ENCODE measurements around the gene ZBTB7A.

Gene ZBTB7A

GRCh38 chr19:4088975-4089374, 22.3 kb upstream of the ZBTB7A start:
- Histone ChIP-seq H3K27me3 (ENCODE audit: control insufficient read depth in 3 of 3, insufficient read depth in 3 of 3, low read depth in 1 of 3, low read length in 3 of 3) (no peaks in the 10 kb centered on the region), H2BK5ac (ENCODE audit: low read length) (no peak overlapping the region), H4K91ac (ENCODE audit: low read depth, low read length, poor library complexity) (no peak overlapping the region), H4K8ac (ENCODE audit: low read depth, low read length) (no peak overlapping the region), H3K36me3 (replicated peaks in 1 of 2; ENCODE audit: control insufficient read depth in 2 of 2, insufficient read depth in 2 of 2, low read length in 2 of 2) (peaks cover 14 to 43% of the 10 kb centered on the region in 2 donors), H3K4ac (ENCODE audit: low read length) (no peak overlapping the region), H3K4me1 (ENCODE audit: control insufficient read depth in 2 of 2, insufficient read depth in 1 of 2, low read depth in 1 of 2, low read length in 2 of 2) (no peaks in the 10 kb centered on the region), H3K9me3 (replicated peaks in 1 of 2; ENCODE audit: control insufficient read depth in 2 of 2, insufficient read depth in 1 of 2, low read depth in 1 of 2, low read length in 2 of 2) (no peaks in the 10 kb centered on the region), H3K79me1 (ENCODE audit: low read depth, low read length) (no peaks in the 10 kb centered on the region), H3K4me3 (ENCODE audit: low read length in 2 of 2) (no peak overlapping the region), H2AFZ (ENCODE audit: low read length) (no peak overlapping the region), H3K18ac (ENCODE audit: low read length) (no peak overlapping the region), H2BK15ac (ENCODE audit: low read length) (no peak overlapping the region), H2BK120ac (ENCODE audit: low read depth, low read length) (no peak overlapping the region), H3K14ac (ENCODE audit: low read length) (no peak overlapping the region), H2BK12ac (ENCODE audit: low read length) (no peak overlapping the region), H3K23ac (ENCODE audit: low read depth, low read length, poor library complexity) (no peak overlapping the region), H3K9ac (ENCODE audit: low read depth, low read length, poor library complexity) (no peak overlapping the region), H2AK5ac (ENCODE audit: low read depth, low read length) (no peak overlapping the region), H3K27ac (replicated peaks; ENCODE audit: low read length) (no peak overlapping the region), H3K4me2 (ENCODE audit: insufficient read depth, low read length, poor library complexity, severe bottlenecking) (no peak overlapping the region)
- no CpG with 5 or more reads among the region's 2 CpGs for WGBS, 2 donors (ENCODE audit: extremely low coverage in 2 of 2, insufficient read length in 2 of 2, insufficient replicate concordance in 1 of 2)
- DNase-seq (ENCODE audit: low spot score): no peak

GRCh38 chr19:4087787-4088679, 21.3 kb upstream of the ZBTB7A start:
- H3K36me3 ChIP-seq (replicated peaks in 1 of 2; ENCODE audit: control insufficient read depth in 2 of 2, insufficient read depth in 2 of 2, low read length in 2 of 2): peaks cover 12 to 36% of the 10 kb centered on the region in 2 donors
- no peak overlapping the region for H3K4me2 ChIP-seq (ENCODE audit: insufficient read depth, low read length, poor library complexity, severe bottlenecking)
- H2BK15ac ChIP-seq (ENCODE audit: low read length): no peak overlapping the region
- peak overlapping the region; percentile 34 for H3K23ac ChIP-seq (ENCODE audit: low read depth, low read length, poor library complexity)
- no peak overlapping the region for H4K91ac ChIP-seq (ENCODE audit: low read depth, low read length, poor library complexity)
- H3K79me1 ChIP-seq (ENCODE audit: low read depth, low read length): no peaks in the 10 kb centered on the region
- no peak overlapping the region for H2AFZ ChIP-seq (ENCODE audit: low read length)
- no peaks in the 10 kb centered on the region for H3K4me1 ChIP-seq (ENCODE audit: control insufficient read depth in 2 of 2, insufficient read depth in 1 of 2, low read depth in 1 of 2, low read length in 2 of 2)
- H4K8ac ChIP-seq (ENCODE audit: low read depth, low read length): no peak overlapping the region
- no CpG with 5 or more reads among the region's 31 CpGs for WGBS, 2 donors (ENCODE audit: extremely low coverage in 2 of 2, insufficient read length in 2 of 2, insufficient replicate concordance in 1 of 2)
- peak overlapping the region; percentile 12 for H3K9ac ChIP-seq (ENCODE audit: low read depth, low read length, poor library complexity)
- H3K14ac ChIP-seq (ENCODE audit: low read length): no peak overlapping the region
- peak overlapping the region; percentile 89 for H3K18ac ChIP-seq (ENCODE audit: low read length)
- H3K4ac ChIP-seq (ENCODE audit: low read length): no peak overlapping the region
- no peak overlapping the region for H2BK5ac ChIP-seq (ENCODE audit: low read length)
- no peak overlapping the region for H2AK5ac ChIP-seq (ENCODE audit: low read depth, low read length)
- H3K27me3 ChIP-seq (ENCODE audit: control insufficient read depth in 3 of 3, insufficient read depth in 3 of 3, low read depth in 1 of 3, low read length in 3 of 3): no peaks in the 10 kb centered on the region
- DNase-seq (ENCODE audit: low spot score): no peak
- H2BK12ac ChIP-seq (ENCODE audit: low read length): no peak overlapping the region
- no peak overlapping the region for H3K27ac ChIP-seq (replicated peaks; ENCODE audit: low read length)
- peak overlapping the region in 1 of 2 donors; percentile 46 for H3K4me3 ChIP-seq (ENCODE audit: low read length in 2 of 2)
- H3K9me3 ChIP-seq (replicated peaks in 1 of 2; ENCODE audit: control insufficient read depth in 2 of 2, insufficient read depth in 1 of 2, low read depth in 1 of 2, low read length in 2 of 2): no peaks in the 10 kb centered on the region
- H2BK120ac ChIP-seq (ENCODE audit: low read depth, low read length): no peak overlapping the region

DNA sequence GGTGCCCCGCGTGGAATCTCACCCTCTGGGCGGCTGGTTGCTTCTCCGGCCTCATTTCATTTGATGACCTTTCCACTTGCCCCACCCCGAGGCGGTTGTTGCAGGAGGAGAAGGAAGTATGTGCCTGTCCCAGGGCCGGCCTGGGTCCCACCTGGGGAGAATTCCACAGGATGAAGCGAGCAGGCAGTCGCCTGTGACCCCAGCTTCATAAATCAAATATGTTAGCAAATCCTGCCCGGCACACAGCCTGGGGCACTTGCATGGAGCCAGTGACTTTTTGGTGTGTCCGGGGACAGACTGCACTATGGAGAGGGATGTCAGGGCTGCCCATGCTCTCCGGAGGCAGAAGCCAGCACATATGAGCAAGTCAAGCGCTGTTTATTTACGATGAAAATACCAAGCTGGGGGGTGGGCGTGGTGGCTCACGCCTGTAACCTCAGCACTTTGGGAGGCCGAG, 19.7 kb upstream of the ZBTB7A start:
- Histone ChIP-seq H2BK15ac (ENCODE audit: low read length) (no peak overlapping the region), H3K23ac (ENCODE audit: low read depth, low read length, poor library complexity) (peak overlapping the region; percentile 43), H3K9me3 (replicated peaks in 1 of 2; ENCODE audit: control insufficient read depth in 2 of 2, insufficient read depth in 1 of 2, low read depth in 1 of 2, low read length in 2 of 2) (no peaks in the 10 kb centered on the region), H3K36me3 (replicated peaks in 1 of 2; ENCODE audit: control insufficient read depth in 2 of 2, insufficient read depth in 2 of 2, low read length in 2 of 2) (peaks cover 8 to 23% of the 10 kb centered on the region in 2 donors), H3K4me2 (ENCODE audit: insufficient read depth, low read length, poor library complexity, severe bottlenecking) (no peak overlapping the region), H3K79me1 (ENCODE audit: low read depth, low read length) (no peaks in the 10 kb centered on the region), H2BK12ac (ENCODE audit: low read length) (no peak overlapping the region), H2BK120ac (ENCODE audit: low read depth, low read length) (no peak overlapping the region), H4K91ac (ENCODE audit: low read depth, low read length, poor library complexity) (no peak overlapping the region), H3K14ac (ENCODE audit: low read length) (peak overlapping the region; percentile 8), H3K4me1 (ENCODE audit: control insufficient read depth in 2 of 2, insufficient read depth in 1 of 2, low read depth in 1 of 2, low read length in 2 of 2) (no peaks in the 10 kb centered on the region), H3K9ac (ENCODE audit: low read depth, low read length, poor library complexity) (no peak overlapping the region), H3K4ac (ENCODE audit: low read length) (no peak overlapping the region), H4K8ac (ENCODE audit: low read depth, low read length) (no peak overlapping the region), H3K27me3 (ENCODE audit: control insufficient read depth in 3 of 3, insufficient read depth in 3 of 3, low read depth in 1 of 3, low read length in 3 of 3) (no peaks in the 10 kb centered on the region), H2AK5ac (ENCODE audit: low read depth, low read length) (peak overlapping the region; percentile 56), H3K27ac (replicated peaks; ENCODE audit: low read length) (no peak overlapping the region), H3K4me3 (ENCODE audit: low read length in 2 of 2) (no peak overlapping the region), H2AFZ (ENCODE audit: low read length) (no peak overlapping the region), H3K18ac (ENCODE audit: low read length) (peak overlapping the region; percentile 71), H2BK5ac (ENCODE audit: low read length) (no peak overlapping the region)
- WGBS, 2 donors (ENCODE audit: extremely low coverage in 2 of 2, insufficient read length in 2 of 2, insufficient replicate concordance in 1 of 2): no CpG with 5 or more reads among the region's 17 CpGs
- no peak for DNase-seq (ENCODE audit: low spot score)

- H3K4me1 ChIP-seq (ENCODE audit: control insufficient read depth in 2 of 2, insufficient read depth in 1 of 2, low read depth in 1 of 2, low read length in 2 of 2): no peaks in the 10 kb centered on the region
- H2BK15ac ChIP-seq (ENCODE audit: low read length): peak overlapping the region; percentile 37
- no CpG with 5 or more reads among the region's 8 CpGs for WGBS, 2 donors (ENCODE audit: extremely low coverage in 2 of 2, insufficient read length in 2 of 2, insufficient replicate concordance in 1 of 2)
- H3K36me3 ChIP-seq (replicated peaks in 1 of 2; ENCODE audit: control insufficient read depth in 2 of 2, insufficient read depth in 2 of 2, low read length in 2 of 2): peaks cover 2 to 7% of the 10 kb centered on the region in 2 donors
- no peak overlapping the region for H3K9ac ChIP-seq (ENCODE audit: low read depth, low read length, poor library complexity)
- no peak overlapping the region for H3K4me3 ChIP-seq (ENCODE audit: low read length in 2 of 2)
- H3K4me2 ChIP-seq (ENCODE audit: insufficient read depth, low read length, poor library complexity, severe bottlenecking): no peak overlapping the region
- H3K27ac ChIP-seq (replicated peaks; ENCODE audit: low read length): no peak overlapping the region
- no peak overlapping the region for H3K4ac ChIP-seq (ENCODE audit: low read length)
- no peaks in the 10 kb centered on the region for H3K79me1 ChIP-seq (ENCODE audit: low read depth, low read length)
- H3K9me3 ChIP-seq (replicated peaks in 1 of 2; ENCODE audit: control insufficient read depth in 2 of 2, insufficient read depth in 1 of 2, low read depth in 1 of 2, low read length in 2 of 2): no peaks in the 10 kb centered on the region
- H3K23ac ChIP-seq (ENCODE audit: low read depth, low read length, poor library complexity): peak overlapping the region; percentile 34
- no peak overlapping the region for H4K91ac ChIP-seq (ENCODE audit: low read depth, low read length, poor library complexity)
- H2BK120ac ChIP-seq (ENCODE audit: low read depth, low read length): no peak overlapping the region
- no peak for DNase-seq (ENCODE audit: low spot score)
- H4K8ac ChIP-seq (ENCODE audit: low read depth, low read length): no peak overlapping the region
- H2BK12ac ChIP-seq (ENCODE audit: low read length): no peak overlapping the region
- H3K14ac ChIP-seq (ENCODE audit: low read length): no peak overlapping the region
- H2BK5ac ChIP-seq (ENCODE audit: low read length): no peak overlapping the region
- H3K27me3 ChIP-seq (ENCODE audit: control insufficient read depth in 3 of 3, insufficient read depth in 3 of 3, low read depth in 1 of 3, low read length in 3 of 3): no peaks in the 10 kb centered on the region
- H3K18ac ChIP-seq (ENCODE audit: low read length): peak overlapping the region; percentile 65
- H2AFZ ChIP-seq (ENCODE audit: low read length): peak overlapping the region; percentile 74
- H2AK5ac ChIP-seq (ENCODE audit: low read depth, low read length): peak overlapping the region; percentile 66
These were observed 17.8 kb upstream of the ZBTB7A start for GRCh38 chr19:4084547-4084877.
